Activated CD8-positive, alpha-beta memory T cell treated with anti-CD3 and anti-CD28 coated beads, Interleukin-2, amount 50 U/mL, for 48 hours (primary cell): Measurements from ENCODE around the gene MT1A.
A peak's percentile ranks its signal among the peaks of the same experiment; 100 is the strongest.
"Not testable (repeated sequence)": the region's sequence is repeated elsewhere in the genome, so short reads cannot be mapped to it uniquely, and the experiment has no call there.

Source experiments
- DNase-seq: peaks from one replicate; pipeline ENCODE4 v3.0.0-alpha.2; 2020

The MT1A gene

DNA sequence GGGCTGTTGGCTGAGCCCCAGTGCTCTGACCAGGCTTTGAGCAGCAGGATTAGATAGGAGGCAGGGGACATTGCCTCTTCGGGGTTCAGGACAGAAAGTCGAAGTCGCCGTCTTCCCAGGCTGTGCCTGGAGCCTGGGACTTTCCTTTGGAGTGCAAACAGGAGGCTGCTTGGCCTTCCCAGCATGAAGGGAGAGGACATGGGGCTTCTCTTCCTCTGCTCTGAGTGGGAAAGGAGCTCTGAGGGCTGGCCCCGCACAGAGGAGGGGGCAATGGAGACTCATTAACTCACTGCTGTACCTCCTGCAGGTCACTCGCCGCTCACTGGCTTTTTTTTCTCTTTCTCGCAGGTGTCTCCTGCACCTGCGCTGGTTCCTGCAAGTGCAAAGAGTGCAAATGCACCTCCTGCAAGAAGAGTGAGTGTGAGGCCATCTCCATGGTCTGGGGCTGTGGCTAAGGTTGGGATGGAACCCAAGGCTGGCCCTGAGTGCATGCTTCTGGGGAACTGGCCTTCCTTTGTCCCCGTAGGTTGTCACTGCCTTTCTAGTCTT is 19.9 kb downstream of the MT1A start:
- DNase-seq: no peak

DNA sequence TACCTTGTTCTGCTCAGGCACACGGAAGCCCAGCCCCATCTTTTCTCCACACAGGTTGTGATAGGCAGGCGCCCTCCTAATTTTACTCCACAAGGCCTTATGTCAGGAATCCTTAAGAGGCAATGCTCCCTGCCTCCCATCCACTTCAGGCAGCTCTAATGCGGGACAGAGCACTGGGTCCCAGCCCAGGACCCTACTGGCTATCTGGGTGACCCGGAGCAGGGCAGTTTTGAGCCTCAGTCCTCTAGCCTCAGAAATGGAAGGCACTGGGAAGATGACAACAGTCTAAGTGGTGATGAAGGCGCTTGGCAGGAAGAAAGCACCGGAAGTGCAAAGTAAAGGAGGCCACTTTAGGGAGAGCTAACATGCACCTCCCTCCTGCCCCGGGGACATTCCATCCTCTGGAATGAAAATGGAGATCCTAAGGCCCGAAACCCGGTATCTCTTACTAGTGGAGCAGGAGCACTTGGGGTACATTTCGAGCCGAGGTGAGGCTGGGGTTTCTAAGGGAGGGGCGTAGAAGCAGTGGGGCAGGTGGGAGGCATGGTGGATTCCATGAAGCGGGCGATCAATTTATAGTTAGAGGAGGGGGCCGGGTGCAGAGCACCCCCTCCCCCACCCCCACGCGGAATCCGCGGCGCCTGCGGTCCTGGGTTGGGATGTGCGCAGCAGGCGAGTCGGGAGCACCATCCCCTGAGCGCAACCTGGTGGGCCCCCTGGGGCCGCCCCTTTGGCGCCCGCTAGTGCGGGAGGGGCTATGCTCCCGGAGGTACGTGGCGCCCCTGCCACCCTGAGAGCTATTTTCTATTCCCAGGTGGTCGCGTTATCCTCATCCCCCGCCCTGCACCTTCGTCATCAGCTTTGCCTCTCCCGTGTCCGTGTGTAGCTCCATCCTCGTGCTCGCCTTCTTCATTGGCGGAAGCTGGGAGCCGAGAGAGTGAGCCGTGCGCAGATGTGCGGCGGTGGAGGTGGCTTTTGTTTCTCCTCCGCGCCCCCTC is 24.2 kb downstream of the MT1A start:
- peak; percentile 71 for DNase-seq

DNA sequence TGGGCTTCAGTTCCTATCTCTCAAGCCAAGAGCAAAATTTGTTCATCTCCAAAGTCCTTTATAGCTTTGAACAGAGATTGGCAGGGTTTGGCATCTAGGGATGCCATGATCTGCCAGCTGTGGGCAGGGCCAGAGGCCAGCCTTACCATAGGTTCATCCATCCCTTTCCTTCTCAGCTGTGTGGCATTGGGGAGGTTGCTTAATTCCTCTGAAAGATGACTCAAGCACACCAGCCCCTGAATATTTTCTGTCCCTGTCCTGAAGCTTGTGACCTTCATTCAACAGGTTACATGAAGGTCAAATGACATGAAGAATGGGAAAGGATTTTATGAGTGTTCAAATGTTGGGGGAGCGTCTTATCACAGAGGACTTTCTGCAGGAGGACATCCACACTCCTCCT is 26.0 kb downstream of the MT1A start:
- DNase-seq: no peak

DNA sequence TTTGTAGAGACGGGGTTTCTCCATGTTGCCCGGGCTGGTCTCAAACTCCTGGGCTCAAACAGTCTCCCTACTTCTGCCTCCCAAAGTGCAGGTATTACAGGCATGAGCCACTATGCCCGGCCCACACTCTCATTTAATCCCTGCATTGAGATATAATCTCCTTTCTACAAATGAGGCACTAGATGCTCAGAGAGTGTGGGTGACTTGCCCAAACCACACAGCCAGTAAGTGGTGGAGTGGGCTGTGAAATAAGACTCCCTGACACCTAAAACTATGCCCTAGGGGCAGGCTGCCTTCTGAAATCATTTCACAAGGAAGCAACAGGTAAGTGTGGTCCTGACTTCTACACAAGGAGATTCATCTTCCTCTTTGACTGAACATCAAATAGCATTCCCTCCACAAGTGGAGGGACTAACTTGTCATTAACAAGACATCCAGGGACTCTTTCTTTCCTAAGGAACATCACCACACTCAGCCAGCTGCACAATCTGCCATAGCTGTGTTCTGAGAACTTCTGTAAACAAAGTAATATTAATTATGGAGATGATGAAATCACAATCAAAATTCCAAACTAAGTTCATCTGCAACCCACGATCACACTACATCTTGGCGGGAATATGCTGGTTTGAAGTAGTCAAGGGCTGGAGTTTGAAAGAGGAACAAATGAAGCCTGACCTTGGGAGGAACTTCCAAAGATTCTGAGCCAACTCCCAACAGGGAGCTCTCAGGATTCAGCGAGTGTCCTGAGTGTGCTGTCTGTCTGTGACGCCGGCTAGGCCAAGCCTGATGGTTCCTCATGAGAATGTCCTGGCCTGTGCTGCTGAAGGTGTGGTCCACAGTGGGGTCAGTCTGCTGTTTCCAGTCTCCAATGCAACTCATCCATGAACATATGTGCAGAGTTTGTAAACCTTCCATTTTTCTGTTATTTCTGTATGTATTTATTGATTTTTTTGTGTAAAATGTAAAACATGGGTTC is 27.1 kb downstream of the MT1A start:
- not testable (repeated sequence) for DNase-seq

DNA sequence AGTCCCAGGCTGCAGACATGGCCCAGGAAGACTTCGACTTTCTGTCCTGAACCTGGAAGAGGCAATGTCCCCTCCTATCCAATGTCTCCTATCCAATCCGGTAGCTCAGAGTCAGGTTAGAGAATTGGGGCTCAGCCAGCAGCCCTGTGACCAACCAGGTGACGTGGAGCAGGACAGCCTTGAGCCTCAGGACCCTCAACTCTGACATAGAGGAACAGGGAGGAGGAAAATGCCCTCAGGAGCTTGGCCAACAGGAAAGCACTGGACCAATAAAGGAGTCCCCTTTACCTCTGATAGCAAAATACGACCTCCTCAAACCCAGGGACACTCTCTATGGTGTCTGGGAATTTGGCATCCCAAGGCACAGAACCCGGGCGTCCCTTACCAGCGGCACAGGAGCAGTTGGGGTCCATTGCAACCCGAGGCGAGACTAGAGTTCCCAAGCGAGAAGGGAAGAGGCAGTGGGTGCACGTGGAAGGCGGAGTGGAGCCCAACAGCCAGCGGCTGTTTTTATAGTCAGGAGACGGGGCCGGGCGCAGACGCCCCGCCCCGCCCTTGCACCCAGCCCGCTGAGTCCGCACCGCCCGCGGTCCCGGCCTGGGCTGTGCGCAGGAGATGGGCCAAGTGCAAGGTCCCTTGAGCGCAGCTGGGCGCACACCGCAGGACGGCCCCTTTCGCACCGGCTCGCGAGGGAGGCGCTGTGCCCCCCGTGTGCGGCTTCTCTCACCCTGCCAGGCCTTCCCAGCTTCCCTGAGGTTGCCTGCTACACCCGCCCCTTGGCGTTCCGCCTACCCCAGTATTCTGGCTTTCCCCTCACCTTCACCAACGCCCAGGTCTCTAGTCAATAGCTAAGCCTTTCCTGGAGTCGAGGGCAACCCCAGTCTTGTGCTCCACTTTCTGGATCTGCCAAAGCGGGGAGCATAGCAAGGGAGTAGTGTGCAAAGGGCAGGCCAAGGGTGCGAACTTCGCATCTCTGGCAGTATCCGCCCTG is 29.4 kb downstream of the MT1A start, which contains the start of gene MT1G:
TSS of gene MT1G (minus strand) at position 485 of the 991 bp plus-strand sequence. CDS start at position 413, 72 bp downstream.
- DNase-seq: peak; percentile 74

DNA sequence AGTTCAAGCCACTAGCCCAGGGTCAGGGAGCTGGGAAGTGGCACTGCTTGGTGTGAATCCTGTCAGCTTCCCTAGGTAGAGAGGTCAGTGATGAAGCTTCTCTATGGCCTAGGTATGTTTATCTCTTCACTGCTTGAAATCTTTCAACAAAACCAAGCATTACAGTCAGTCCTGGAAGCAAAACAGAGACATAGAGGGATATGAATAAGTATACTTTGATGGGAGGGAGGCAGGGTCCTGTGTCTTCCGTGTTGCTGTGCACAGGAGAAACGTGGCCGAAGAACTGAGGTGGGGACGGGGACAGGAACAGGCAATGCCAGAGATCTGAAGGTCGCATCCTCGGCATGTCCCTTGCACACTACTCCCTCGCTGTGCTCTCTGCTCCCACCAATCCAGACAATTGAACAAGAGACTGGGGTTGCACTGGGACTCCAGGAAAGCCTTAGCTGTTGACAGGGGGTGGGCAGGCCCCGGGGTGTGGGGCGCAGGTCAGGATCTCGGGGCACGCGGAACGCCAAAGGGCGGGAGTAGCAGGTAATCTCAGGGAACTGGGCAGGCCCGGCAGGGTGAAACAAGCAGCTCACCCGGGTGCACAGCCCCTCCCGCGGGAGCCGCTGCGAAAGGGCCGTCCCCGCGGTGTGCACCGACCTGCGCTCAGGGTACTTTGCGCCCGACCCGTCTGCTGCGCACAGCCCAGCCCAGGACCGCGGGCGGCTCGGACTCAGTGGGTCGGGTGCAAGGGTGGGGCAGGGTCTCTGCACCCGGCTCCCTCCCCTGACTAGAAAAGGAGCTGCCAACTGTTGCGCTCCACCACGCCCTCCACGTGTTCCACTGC is 30.8 kb downstream of the MT1A start, which contains the start of gene MT1H:
TSS of gene MT1H (plus strand) at position 810 of the 835 bp plus-strand sequence. CDS start 71 bp downstream, outside the sequence.
- DNase-seq: peak; percentile 63

DNA sequence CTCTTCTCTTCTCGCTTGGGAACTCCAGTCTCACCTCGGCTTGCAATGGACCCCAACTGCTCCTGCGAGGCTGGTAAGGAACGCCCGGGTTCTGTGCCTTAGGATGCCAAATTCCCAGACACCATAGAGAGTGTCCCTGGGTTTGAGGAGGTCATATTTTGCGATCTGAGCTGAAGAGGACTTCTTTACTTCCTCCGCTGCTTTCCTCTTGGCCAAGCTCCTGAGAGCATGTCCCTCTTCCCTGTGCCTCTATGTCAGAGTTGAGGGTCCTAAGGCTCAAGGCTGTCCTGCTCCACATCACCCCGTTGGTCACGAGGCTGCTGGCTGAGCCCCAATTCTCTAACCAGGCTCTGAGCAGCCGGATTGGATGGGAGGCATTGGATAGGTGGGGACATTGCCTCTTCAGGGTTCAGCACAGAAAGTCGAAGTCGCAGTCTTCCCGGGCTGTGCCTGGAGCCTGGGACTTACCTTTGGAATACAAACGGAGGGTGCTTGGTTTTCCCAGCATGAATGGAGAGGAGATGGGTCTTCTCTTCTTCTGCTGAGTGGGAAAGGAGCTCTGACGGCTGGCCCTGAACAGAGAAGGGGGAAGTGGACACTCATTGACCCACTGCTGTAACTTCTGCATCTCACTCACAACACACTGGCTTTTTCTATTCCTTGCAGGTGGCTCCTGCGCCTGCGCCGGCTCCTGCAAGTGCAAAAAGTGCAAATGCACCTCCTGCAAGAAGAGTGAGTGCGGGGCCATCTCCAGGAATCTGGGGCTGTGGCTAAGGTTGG is 31.6 kb downstream of the MT1A start:
- DNase-seq: no peak

DNA sequence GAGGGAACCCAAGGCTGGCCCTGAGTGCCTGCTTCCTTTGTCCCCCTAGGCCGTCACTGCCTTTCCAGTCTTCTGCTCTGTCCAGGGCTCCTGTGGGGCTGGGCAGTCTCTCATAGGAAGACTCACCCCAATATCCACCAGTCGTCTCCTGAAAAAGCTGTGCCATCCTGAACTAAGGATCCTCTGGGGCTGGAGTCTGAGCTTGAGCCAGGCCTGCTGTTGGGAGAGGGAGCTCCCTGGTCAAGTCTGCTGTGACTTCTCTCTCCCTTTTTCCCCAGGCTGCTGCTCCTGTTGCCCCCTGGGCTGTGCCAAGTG is 32.1 kb downstream of the MT1A start:
- no peak for DNase-seq

DNA sequence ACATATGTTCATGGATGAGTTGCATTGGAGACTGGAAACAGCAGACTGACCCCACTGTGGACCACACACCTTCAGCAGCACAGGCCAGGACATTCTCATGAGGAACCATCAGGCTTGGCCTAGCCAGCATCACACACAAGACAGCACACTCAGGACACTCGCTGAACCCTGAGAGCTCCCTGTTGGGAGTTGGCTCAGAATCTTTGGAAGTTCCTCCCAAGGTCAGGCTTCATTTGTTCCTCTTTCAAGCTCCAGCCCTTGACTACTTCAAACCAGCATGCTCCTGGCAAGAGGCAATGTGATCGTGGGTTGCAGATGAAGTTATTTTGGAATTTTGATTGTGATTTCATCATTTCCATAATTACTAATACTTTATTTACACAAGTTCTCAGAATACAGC is 33.2 kb downstream of the MT1A start:
- DNase-seq: not testable (repeated sequence)

DNA sequence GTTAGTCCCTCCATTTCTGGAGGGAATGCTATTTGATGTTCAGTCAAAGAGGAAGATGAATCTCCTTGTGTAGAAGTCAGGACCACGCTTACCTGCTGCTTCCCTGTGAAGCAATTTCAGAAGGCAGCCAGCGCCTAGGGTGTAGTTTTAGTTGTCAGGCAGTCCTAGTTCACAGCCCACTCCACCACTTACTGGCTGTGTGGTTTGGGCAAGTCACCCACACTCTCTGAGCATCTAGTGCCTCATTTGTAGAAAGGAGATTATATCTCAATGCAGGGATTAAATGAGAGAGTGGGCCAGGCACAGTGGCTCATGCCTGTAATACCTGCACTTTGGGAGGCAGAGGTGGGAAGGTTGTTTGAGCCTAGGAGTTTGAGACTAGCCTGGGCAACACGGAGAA is 33.7 kb downstream of the MT1A start:
- DNase-seq: not testable (repeated sequence)

DNA sequence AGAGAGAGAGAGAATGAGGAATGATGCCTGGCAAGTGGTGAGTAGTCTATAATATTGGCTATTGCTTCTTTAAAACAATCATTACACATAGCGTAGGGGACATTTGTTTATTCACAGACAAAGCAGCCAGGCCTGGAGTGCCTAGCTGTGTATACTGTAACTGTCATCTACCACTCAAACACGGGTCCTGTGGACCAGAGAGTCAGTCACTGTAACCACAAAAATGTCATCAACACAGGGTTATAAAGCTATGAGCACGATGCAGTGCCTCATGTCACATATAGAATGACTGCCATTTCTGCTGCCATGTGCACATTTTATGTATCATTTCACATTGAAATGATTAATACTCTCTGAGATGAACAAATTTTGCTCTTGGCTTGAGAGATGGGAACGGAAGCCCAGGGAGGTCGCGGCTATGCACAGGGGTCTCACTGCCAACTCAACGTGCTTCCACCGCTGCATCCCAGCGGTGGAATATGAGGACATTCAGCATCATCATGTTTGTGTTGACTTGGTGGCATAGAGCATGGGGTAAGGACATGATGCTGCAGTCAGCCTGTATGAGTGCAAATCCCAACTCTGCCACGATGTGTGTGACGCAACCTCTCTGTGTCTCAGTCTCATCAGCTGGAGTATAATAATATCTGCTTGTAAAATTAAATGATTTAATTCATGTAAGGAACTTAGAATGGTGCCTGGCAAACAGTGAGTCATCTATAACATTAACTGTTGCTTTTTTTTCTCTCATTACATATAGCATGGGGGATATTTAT is 34.5 kb downstream of the MT1A start:
- no peak for DNase-seq

DNA sequence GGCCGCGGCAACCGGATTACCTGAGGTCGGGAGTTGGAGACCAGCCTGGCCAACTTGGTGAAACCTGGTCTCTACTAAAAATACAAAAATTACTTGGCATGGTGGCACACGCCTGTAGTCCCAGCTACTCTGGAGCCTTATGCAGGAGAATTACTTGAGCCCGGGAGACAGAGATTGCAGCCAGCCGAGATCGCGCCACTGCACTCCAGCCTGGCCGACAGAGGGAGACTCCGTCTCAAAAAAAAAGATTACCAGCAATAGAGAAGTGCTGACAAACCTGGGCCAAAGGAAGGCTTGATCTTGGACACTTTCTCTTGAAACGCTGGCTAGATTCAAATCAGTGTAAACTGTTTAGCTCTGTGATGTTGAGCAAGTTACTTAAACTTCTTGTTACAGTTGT is 35.5 kb downstream of the MT1A start:
- DNase-seq: no peak

DNA sequence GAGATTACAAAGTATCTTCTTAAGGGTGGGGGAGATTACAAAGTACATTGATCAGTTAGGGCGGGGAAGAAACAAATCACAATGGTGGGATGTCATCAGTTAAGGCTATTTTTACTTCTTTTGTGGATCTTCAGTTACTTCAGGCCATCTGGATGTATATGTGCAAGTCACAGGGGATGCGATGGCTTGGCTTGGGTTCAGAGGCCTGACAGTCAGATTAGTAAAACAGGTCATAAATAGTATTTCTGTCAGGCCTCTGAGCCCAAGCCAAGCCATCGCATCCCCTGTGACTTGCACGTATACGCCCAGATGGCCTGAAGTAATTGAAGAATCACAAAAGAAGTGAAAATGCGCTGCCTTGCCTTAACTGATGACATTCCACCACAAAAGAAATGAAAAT is 36.1 kb downstream of the MT1A start:
- not testable (repeated sequence) for DNase-seq

DNA sequence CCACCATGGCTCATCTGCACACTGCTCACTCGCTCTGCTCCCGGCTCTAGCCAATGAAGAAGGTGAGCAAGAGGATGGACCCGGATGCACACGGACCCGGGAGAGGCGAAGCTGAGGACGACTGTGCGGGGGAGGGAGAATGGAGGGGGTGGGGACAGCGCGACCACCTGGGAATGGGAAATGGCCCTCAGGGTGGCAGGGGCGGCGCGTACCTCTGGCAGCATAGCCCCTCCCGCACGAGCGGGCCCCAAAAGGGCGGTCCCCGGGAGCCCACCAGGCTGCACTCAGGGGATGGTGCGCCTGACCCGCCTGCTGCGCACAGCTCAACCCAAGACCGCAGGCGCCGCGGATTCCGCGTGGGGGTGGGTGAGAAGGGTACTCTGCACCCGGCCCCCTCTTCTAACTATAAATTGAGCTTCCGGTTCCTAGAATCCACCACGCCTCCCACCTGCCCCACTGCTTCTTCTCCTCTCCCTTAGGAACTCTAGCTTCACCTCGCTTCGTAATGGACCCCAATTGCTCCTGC is 37.3 kb downstream of the MT1A start:
- DNase-seq: peak; percentile 80

DNA sequence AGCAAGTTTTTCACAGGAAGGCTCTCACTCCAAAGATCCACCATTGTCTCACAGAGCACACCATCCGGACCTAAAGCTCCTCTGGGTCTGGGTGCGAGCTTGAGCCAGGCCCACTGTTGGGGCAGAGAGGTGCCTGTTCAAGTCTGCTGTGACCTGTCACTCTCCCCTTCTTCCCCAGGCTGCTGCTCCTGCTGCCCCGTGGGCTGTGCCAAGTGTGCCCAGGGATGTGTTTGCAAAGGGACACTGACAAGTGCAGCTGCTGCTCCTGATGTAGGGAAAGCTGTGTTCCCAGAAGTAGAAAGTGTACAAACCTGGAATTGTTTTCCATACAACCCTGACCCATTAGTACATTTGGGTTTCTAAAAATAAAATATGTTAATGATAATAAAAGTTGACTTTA is 39.0 kb downstream of the MT1A start:
- no peak for DNase-seq

DNA sequence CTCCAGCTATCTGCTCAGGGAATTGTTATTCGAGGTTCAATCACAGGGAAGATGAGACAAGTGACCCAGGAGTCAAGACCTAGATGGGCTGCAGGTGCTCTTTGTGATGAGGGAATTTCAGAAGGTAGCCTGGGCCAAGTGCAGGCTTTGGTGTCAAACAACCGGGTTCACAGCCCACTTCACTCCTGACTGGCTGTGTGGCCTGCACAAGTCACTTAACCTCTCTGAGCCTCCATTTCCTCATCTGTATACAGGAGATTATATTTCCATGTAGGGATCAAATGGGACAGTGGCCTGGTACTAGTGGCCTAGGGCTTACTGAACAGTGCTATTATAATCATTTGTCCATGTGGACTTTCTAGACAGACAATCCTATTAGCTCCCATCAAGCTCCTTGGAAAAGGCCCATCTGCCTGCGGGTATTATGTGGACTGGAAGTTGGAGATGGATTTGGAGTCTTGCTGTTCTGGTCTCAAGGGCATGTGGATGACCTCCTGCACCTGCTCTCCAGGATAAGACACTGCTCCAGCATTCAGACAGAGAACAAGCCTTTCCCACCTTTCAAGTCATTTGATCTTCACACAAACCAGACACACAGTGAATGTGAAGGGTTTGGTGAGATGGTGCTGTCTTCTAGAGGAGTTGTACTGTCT is 40.7 kb downstream of the MT1A start:
- no peak for DNase-seq

DNA sequence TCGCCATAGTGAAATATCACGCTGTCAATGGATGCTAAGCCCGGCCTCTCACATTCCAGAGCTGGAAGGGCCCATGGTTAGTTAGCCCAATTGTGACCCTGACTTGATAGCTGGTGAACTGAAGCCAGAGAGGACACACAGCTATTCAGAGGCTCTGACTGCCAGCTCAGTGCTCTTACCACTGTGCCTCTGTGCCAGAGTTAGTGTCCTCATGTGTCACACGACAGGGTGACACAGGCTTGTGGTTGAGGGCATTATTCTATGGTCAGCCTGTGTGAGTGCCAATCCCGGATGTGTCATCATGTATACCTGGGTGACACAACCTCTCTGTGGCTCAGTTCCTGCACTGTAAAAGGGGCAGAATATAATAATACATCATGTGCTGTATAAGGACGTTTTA is 41.4 kb downstream of the MT1A start:
- DNase-seq: no peak
